Bone marrow (tissue), 2 donors: ENCODE data around the gene PEX11G.

Experiments
- DNase-seq, 2 donors: peaks; one replicate each; lab custom pipeline; 2025; lab: John Stamatoyannopoulos, UW

PEX11G gene

DNA sequence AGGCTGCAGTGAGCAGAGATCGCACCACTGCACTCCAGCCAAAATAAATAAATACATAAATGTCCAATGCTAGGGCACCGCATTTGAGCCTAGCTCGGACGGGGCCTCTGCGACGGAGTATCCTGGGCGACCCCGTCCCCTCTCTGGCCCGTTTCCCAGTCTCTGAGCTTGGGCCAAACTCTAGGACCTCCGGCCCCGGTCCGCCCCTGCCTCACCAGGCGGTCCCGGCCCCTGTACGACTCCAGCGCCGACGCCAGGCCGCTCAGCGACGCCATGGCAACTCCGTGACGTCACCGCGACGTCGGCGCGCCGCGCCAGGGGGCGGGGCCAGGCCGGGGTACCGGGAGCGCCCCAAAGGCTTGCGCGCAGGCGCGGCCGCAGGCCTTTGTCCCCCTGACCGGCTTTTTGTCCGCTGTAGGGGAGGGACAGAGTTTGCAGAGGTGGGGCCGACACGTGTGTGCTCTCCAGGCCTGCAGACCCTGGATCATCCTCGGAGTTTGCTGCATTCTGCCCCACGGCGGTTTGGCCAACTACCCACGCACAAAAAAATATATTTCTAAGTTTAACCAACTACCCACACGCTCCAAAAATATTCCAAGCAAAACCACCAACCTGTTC, at the start of gene PEX11G:
TSS of gene PEX11G (minus strand) at position 300 of the 618 bp plus-strand sequence. CDS start at position 275, 25 bp downstream.
- peak; percentile 38 to 87 for DNase-seq

DNA sequence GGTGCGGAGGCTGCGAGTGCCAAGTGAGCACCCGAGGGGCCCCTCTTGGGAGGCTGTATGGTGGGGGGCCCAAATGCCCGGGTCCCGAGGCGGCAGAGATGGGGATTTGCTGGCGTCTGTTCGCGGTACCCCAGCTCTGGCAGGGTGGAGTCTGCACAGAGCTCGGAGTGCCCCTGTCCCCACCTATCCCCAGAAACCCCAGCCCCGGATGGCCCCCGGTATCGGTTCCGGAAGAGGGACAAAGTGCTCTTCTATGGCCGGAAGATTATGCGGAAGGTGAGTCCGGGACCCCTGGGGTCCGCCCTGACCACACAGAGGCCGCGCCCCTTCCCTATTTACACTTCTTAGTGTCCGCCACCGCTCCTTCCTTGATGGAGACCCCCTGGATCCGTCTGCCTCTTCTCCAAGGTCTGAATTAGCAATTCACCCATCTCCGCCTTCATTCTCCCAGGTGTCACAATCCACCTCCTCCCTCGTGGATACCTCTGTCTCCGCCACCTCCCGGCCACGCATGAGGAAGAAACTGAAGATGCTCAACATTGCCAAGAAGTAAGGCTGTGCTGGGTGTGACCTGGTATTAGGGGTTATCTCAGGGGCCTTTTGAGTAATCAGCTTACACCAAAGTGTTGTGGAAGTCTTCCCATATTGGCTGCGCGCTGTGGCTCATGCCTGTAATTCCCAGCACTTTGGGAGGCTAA, 47.3 kb upstream of the PEX11G start:
- no peak for DNase-seq

DNA sequence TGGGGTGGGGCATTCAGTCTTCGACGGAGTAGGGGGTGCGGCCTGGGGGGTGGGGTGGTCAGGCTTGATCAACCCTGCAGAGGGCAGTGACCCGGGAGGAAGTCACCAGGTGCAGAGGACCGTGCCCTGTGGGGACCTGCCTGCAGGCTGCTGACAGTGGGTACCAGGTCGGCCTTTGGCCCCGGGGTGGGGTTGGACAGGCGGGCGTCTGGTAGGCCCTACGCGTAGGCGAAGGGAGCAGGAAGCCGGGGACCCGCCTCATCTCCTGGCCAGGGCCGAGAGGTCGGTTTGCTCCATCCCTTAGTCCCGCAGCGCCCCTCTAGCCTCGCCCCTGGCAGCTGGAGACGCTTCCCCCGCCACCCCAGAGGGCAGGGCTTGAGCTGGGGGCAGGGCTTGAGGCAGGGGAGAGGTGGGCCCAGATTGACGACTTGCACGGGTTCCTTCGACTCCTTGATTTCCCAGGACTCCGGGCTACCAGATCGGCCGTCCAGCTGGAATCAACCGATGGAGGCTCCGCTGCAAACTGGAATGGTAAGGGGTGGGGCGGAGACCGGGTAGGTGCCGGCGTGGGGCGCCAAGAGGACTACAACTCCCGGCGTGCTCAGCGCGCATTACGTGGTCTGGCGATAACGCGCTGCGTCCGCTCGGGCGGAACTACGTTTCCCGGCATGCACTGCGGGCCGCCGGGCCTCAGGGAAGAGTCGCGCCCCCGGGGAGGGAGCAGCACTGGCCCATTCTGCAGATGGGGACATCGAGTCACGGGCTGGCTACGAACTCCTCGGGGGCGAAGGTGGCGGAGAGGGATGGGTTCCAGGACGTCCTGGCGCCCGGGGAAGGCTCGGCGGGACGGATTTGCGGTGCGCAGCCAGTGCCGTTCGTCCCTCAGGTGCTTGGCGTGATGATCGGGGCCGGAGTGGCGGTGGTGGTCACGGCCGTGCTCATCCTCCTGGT, 46.5 kb upstream of the PEX11G start, which contains the start of gene PNPLA6:
TSS of gene PNPLA6 (plus strand) at position 671 of the 951 bp plus-strand sequence. CDS start at position 743, 72 bp downstream.
- DNase-seq: peak; percentile 74 to 84

DNA sequence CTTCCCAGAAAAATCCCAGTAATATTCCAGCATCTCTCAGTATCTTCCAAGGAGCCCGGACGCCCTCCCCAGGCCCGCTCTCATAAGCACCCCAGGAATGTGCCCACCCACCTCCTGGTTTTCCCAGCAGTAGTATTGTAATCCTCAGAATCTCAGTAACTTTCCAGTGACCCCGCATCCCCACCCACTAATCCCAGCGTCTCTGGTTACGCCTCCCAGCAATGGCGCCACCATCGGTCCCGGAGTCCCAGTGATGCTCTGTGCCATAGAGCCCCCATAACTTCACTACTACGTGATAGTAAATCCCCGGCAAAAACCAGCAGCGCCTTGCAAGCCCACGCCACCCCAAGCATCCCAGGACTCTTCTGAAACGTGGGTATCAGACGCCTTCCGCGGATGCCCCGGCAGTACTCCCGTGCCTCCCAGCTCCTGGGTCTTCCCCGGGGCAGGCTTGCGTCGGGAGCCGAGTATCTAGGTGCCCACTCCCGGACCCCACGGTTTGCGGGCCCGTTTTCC, 45.8 kb upstream of the PEX11G start:
- DNase-seq: peak in 1 of 2 donors; percentile 28

DNA sequence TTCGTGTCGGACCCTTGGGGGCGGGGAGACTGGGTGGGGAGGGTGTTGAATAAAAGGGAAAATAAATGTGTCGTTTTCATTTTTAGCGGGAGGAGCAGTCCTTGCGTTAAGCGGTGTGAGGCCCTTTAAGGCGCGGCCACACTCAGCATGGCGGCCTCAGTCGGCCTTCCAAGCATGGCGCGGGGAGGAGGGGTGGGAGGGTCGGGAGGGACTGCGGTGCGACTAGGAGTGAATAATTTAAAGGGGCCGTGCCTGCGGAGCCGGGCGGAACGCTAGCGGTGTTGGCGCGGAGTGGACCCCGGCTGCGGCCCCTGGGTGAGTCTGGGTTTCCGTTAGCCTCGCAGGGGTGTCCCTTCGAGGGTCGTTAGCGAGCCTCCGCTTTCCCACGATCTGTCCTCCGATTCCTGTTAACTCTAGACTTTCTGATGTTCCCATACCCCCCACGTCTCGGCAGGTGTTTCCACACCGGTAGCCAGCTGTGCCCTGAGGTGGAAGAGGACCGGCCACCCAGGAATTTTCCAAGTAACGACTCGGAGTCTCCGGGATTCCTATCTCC, 45.2 kb upstream of the PEX11G start:
- peak; percentile 40 to 62 for DNase-seq

DNA sequence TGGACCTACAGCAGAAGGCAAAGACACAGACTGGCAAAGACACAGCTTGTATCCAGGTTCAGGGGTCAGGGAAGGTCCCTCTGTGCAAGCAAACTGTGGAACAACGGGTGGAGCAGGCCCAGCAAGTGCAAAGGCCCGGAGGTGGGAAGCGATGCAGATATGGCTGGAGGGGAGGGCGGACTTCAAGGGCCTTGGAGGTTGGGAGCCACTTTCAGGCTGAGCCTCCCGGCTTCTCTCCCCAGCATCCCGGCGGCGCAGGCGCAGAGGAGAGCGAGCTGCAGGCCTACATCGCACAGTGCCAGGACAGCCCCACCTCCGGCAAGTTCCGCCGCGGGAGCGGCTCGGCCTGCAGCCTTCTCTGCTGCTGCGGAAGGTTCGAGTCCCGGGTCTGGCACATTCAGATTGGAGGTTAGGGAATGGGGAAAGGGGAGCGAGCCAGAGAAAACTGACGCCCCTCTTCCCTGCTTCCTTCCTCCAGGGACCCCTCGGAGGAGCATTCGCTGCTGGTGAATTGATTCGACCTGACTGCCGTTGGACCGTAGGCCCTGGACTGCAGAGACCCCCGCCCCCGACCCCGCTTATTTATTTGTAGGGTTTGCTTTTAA, 44.5 kb upstream of the PEX11G start:
- DNase-seq: no peak

DNA sequence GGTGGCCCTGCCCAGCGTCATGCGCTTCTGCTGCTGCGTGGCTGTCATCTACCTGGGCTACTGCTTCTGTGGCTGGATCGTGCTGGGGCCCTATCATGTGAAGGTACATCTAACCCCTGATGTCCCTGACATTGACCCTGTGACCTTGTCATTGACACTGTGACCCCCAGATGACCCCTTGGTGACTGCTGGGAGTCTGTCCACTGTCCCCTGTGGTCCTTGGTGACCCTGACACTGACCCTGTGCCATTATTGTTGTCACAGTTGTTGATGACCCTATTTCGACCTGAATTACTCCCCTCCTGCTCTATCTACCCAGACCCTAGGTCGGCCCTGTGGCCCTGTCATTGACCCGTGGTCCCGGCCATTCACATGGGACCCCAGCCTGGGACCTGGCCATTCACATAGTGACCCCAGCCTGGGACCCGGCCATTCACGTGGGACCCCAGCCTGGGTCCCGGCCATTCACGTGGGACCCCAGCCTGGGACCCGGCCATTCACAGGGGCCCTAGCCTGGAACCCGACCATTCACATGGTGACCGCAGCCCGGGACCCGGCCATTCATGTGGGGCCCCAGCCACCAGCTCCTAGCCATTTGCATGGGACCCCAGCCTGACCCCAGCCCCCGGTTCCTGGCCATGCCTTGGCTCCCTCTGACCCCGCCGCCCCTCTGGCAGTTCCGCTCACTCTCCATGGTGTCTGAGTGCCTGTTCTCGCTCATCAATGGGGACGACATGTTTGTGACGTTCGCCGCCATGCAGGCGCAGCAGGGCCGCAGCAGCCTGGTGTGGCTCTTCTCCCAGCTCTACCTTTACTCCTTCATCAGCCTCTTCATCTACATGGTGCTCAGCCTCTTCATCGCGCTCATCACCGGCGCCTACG, 41.0 kb upstream of the PEX11G start:
- DNase-seq: no peak

DNA sequence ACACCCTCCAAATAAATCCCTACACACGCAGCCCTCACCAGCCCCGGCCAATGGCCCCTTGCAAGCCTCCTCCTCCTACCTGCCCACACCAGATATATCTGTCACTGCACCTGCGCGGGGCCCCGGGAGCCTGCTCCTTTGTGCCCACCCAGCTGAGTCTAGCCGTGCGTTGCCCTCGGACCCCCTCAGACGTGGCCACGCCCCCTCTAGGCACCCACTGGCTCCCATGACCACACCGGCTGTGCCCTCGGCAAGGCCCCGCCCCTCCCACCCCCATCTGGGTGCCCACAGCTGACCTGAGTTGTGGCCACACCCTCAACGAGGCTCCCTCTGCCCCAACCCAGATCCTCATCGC, 40.4 kb upstream of the PEX11G start:
- no peak for DNase-seq

DNA sequence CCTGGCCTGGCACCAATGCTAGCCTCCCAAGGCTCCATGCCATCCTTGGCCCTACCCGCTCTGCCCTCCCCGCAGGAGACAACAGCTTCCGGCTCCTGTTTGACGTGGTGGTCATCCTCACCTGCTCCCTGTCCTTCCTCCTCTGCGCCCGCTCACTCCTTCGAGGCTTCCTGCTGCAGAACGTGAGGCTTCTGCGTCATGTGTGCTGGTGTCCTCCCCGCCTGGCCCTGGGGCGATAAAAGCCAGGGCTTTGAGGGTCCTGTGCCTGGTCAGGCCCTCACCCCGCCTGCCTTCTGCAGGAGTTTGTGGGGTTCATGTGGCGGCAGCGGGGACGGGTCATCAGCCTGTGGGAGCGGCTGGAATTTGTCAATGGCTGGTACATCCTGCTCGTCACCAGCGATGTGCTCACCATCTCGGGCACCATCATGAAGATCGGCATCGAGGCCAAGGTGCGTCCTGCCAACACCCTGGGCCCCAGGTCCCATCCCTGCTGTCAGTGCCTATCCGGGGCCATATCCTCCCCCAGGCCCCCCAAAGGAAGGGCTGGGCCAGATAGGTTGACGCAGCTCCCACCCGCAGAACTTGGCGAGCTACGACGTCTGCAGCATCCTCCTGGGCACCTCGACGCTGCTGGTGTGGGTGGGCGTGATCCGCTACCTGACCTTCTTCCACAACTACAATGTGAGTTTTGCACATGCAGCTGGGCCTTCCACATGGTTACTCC, 39.8 kb upstream of the PEX11G start:
- no peak for DNase-seq

DNA sequence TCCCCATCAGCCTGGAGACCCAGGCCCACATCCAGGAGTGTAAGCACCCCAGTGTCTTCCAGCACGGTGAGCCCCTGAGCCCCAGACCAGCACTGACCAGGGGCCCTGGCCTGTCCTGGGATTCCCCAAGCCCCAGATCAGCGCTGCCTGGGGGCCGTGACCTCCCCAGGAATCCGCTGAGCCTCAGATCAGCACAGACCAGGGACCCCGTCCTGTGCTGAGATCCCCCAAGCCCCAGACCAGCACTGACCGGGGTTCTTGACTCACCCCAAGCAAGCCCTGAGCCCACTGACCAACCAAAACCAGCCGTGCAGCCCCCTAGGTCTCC, 39.3 kb upstream of the PEX11G start:
- DNase-seq: no peak

DNA sequence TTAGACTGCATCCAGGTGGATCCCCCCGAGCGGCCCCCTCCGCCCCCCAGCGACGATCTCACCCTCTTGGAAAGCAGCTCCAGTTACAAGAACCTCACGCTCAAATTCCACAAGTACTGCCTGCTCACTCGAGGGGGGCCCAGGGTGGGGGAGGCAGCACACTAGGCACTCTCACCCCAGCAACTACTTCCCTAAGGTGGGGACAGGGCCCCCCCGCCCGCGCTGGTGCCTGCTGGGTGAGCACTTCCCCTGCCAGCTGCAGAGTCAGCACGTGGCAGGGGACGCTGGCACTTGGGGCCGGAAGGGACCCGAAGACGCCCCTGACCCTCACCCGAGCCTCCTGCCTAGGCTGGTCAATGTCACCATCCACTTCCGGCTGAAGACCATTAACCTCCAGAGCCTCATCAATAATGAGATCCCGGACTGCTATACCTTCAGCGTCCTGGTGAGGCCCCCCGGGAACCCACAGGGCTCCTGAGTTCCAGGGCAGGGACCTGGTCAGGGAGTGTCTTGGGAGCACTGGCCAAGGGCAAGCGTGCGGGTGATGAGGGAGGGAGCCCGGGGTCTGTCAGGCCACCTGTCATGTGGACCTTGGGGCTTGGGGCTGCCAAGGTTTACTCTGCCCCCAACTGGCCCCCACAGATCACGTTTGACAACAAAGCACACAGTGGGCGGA, 38.8 kb upstream of the PEX11G start:
- DNase-seq: peak; percentile 4 to 19

DNA sequence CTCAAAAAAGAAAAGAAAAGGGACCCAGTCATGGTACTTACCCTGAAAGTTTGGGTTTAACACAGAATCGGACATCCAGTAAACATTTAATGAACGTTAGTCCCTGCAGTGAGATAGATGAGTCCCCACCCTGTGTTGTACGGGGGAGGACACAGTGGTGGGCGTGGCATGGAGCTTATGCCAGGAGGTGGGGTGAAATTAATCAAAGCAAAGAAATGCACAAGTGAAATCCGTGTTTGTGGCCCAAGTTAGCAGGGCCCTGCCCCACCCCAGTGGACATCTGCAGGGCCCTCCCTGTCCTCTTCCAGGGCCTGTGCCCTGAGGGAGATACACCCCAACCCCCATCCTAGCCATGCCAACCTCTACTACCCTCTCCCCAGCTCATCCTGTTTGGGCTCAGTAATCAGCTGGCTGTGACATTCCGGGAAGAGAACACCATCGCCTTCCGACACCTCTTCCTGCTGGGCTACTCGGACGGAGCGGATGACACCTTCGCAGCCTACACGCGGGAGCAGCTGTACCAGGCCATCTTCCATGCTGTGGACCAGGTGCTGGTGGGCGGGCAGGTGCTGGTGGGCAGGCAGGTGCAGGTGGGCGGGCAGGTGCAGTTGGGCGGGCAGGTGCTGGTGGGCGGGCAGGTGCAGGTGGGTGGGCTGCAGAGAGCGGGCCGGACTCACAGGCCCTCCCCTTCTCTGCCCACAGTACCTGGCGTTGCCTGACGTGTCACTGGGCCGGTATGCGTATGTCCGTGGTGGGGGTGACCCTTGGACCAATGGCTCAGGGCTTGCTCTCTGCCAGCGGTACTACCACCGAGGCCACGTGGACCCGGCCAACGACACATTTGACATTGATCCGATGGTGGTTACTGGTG, 37.5 kb upstream of the PEX11G start:
- DNase-seq: no peak

DNA sequence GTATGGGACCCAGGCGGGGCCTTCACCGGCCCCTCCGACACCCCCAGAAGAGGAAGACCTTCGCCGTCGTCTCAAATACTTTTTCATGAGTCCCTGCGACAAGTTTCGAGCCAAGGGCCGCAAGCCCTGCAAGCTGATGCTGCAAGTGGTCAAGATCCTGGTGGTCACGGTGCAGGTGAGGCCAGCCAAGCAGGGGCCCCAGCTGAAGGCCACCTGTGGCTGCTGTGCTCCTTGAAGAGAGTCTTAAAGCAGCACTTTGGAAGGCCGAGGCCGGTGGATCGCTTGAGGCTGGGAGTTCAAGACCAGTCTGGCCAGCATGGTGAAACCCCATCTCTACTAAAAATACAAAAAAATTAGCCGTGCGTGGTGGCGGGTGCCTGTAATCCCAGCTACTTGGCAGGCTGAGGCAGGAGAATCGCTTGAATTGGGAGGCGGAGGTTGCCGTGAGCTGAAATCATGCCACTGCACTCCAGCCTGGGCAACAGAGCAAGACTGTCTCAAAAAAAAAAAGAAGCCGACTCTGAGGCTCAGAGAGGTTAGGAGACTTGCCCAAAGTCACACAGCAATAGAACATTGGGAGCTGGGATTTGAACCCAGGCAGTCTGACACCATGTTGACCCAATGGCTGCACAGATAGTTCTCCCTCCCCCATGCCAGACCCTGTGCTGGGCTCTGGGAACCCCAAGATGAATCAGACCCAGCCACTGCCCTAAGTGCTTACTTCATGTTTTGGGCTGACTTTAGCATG, 36.3 kb upstream of the PEX11G start:
- no peak for DNase-seq

DNA sequence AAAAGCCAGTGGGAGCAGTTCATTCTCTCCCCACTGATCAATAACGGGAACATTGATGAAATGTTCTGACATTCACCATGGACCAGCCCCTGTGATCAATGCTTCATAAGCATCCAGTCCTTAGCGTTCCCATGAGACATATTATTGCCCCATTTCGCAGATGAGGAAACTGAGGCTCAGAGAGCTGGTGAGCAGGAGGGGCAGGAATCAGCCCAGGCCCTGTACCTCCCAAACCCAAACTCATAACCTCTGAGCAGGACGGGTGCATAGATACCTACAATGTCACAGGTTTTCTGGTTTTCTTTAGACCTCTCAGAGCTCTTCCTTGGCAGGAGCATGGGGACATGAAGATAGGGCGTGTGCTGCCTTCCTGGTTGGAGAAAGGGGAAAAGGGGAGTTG, 35.7 kb upstream of the PEX11G start:
- no peak for DNase-seq

DNA sequence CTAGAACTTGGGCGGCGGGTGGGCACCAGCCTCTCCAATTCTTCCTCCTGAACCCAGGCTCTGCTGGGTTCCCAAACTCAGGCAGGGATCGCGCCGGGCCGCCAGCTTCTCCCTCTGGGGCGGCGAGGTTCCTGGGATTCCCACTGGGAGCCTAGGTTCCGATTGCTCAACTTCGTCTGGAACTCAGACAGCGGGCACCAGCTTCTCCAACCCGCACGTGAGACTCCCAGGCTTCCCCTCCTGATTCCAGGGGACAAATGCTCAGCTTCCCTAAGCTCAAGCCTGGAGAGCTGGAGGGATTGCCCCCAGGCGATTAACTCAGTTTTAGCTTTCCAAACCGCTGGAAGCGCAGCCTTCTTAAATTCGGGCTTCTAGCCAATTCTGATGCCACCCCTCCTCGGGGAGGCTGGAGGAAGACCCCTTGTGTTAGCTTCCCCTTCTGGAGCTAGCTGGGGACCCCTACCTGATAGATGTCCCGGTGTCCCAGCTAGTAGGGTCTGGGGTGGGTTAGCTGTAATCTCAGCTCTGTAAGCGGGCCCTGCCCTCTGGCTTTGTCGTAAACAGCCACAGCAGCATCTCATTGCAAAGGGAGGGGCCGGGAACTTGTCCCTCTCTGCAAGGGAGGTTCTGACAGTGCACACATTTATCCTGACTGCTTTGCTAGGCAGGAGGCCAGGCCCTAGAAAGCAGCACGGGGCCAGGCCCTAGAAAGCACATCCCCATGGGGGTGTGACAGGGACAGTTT, 34.3 kb upstream of the PEX11G start:
- no peak for DNase-seq

DNA sequence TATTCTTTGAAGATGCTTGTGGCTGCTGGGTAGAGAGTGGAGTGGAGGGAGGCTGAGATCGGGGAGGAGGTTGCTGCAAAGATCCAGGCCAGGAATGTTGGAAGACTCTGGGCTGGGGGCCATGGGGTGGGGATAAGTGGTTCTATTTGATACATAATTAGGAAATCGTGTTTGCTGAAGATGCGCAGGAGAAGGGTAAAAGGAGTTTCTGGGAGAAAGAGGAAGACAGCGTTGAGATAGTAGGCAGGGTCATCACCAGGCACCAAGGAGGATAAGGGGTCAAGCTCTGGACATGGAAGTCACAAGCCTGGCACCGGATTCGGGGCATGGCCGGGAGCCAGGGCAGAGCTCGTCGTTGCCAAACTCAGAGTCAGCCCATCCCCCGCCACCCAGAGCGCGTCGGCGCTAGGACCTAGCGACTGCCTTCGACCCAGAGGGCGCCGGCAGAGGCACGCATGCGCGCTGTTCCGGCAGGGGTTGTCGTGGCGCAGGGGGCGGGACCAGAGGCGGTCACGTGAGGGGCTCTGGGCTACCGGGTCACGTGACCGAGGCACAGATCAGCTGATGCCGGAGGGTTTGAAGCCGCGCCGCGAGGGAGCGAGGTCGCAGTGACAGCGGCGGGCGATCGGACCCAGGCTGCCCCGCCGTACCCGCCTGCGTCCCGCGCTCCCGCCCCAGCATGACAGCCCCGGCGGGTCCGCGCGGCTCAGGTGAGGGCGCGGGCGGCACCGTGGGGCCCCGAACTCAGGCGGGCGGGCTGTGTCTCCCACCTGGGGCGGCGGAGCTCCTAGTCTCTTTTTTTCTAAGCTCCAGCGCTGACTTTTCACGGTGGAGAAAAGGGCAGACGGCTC, 33.5 kb upstream of the PEX11G start, which contains the start of gene MCOLN1:
TSS of gene MCOLN1 (plus strand) at position 553 of the 851 bp plus-strand sequence. CDS start at position 680, 127 bp downstream.
- peak; percentile 93 to 95 for DNase-seq
